AG04449 (cell line): ENCODE results near the gene AK2.
"Not testable (repeated sequence)": the region's sequence is repeated elsewhere in the genome, so short reads cannot be mapped to it uniquely, and the experiment has no call there.

Experiments
- CTCF ChIA-PET: fragments of 350-600 bp; formaldehyde crosslinking; extraction: SDS; loops from one replicate; lab custom pipeline; 2021; ENCODE audit warnings: antibody characterized with exemption; lab: Yijun Ruan, JAX
- POLR2A ChIA-PET: fragments of 400-600, 350-600 bp; formaldehyde crosslinking; extraction: SDS; loops from one replicate; lab custom pipeline; 2020; ENCODE audit warnings: antibody characterized with exemption, inconsistent platforms; lab: Yijun Ruan, JAX
- DNase-seq: peaks from one replicate; pipeline ENCODE4 v3.0.0-alpha.2; 2010; ENCODE audit warnings: low read depth, low spot score
- H3K4me3 ChIP-seq: 2 replicates; pipeline ENCODE4 v1.5.1; 2011; ENCODE audit warnings: low read depth, mild to moderate bottlenecking, control low read depth, low read length
- TF ChIP-seq, protein P1 (sequence below): IDR thresholded peaks from one replicate; pipeline ENCODE4 v1.5.1; 2011; ENCODE audit warnings: mild to moderate bottlenecking, moderate library complexity, low read length, control low read depth, inconsistent platforms; ENCODE audit not compliant: insufficient read depth; ENCODE audit errors: missing control alignments

The AK2 gene

DNA sequence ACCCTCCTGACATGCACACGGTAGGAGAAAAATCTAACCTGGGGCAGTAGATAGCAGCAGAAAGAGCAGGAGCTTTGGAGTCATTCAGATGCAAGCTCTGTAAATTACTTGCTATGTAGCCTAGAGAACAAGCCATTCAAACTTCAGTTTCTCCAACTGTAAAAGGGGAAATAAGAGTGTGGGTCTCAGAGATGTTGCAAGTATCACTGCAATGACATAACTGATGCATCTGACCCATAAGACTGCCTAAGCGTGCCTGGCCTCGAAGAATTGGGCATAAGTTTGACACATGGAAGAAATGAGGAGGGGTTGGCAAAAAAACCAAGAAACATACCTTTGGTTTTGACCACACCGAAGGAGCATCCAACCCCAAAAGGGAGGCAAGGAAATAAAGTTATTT lies 5.2 kb downstream of the AK2 start:
- ChIA-PET POLR2A (no interaction called here), CTCF (interaction anchor here (1.0 to 3.8 kb wide), 4 partner anchors 23 to 97 kb away, joined by 3 to 15 read pairs (median 8); no protein-coding TSS in a partner anchor)
- no peak overlapping the region for H3K4me3 ChIP-seq
- TF ChIP-seq, protein P1, sequence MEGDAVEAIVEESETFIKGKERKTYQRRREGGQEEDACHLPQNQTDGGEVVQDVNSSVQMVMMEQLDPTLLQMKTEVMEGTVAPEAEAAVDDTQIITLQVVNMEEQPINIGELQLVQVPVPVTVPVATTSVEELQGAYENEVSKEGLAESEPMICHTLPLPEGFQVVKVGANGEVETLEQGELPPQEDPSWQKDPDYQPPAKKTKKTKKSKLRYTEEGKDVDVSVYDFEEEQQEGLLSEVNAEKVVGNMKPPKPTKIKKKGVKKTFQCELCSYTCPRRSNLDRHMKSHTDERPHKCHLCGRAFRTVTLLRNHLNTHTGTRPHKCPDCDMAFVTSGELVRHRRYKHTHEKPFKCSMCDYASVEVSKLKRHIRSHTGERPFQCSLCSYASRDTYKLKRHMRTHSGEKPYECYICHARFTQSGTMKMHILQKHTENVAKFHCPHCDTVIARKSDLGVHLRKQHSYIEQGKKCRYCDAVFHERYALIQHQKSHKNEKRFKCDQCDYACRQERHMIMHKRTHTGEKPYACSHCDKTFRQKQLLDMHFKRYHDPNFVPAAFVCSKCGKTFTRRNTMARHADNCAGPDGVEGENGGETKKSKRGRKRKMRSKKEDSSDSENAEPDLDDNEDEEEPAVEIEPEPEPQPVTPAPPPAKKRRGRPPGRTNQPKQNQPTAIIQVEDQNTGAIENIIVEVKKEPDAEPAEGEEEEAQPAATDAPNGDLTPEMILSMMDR, result no peak
- DNase-seq, result no peak

- no peak for DNase-seq
- H3K4me3 ChIP-seq, result no peak overlapping the region
- ChIA-PET POLR2A (no interaction called here), CTCF (interaction anchor here (1.2 to 3.8 kb wide), 4 partner anchors 24 to 97 kb away, joined by 3 to 15 read pairs (median 8); no protein-coding TSS in a partner anchor)
- TF ChIP-seq, protein P1, result no peak
Measured at GRCh38 chr1:33030575-33030974, 6.1 kb downstream of the AK2 start.

DNA sequence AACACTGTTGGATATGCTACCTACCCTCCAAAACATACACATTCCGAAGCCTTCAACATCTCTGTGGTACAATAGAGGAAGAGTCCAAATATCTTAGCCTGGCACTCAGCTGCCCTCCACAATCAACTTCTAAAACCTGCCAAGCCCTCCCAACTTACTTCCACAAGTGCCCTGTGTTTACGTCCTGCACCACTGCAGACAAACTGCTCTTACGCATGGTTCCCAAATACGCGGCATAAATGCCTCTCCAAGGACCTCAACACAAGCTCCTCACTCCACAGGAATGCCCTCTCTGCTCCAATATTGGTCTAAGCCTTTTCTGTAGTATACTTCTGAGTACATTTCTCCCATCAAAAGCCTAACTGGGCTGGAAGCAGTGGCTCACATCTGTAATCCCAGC lies 6.8 kb downstream of the AK2 start:
- ChIA-PET POLR2A (no interaction called here), CTCF (interaction anchor here (1.0 to 3.8 kb wide), 5 partner anchors 9 to 97 kb away, joined by 3 to 15 read pairs (median 4); no protein-coding TSS in a partner anchor)
- TF ChIP-seq, protein P1, result no peak
- DNase-seq, result no peak
- H3K4me3 ChIP-seq, result no peak overlapping the region

GRCh38 chr1:33029209-33029608 lies 7.5 kb downstream of the AK2 start:
- ChIA-PET CTCF (interaction anchor here (1.0 to 3.8 kb wide), 3 partner anchors 8 to 28 kb away, joined by 3 to 15 read pairs (median 4); no protein-coding TSS in a partner anchor), POLR2A (no interaction called here)
- no peak for DNase-seq
- no peak overlapping the region for H3K4me3 ChIP-seq
- TF ChIP-seq, protein P1, result no peak

DNA sequence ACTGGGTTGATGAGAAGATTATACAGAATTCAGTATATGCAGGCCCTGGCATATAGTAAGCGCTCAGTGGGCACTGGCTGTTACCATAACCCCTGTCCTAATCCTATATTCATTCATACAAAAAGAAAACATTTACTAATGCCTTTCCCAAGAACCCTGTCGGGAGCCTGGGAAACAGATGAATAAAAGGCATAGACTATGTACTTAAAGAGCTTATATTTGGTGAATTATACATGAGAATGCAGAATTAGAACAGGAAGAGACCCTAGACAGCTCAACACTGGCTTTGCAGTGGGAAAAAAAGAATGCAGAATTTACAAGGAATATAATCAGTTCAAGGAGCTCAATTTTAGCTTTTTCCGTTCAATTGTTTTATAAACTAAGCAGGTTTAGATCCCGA lies 10.9 kb downstream of the AK2 start:
- CTCF ChIA-PET, result interaction anchor here (0.6 to 1.9 kb wide), 10 partner anchors 9 to 95 kb away, joined by 3 to 7 read pairs (median 3); no protein-coding TSS in a partner anchor

GRCh38 chr1:33025180-33025569 lies 11.5 kb downstream of the AK2 start:
- CTCF ChIA-PET, result interaction anchor here (1.0 to 1.9 kb wide), 8 partner anchors 10 to 91 kb away, joined by 3 to 7 read pairs (median 4); no protein-coding TSS in a partner anchor
- H3K4me3 ChIP-seq, result no peak overlapping the region
- DNase-seq, result no peak
- TF ChIP-seq, protein P1, result no peak
- POLR2A ChIA-PET, result no interaction called here

More for the DNA sequence above, 10.9 kb downstream of the AK2 start:
- DNase-seq, result no peak
- no peak overlapping the region for H3K4me3 ChIP-seq
- POLR2A ChIA-PET, result no interaction called here
- TF ChIP-seq, protein P1, result no peak

- CTCF ChIA-PET, result interaction anchor here (1.0 to 1.9 kb wide), 6 partner anchors 15 to 91 kb away, joined by 3 to 5 read pairs (median 4); no protein-coding TSS in a partner anchor
- H3K4me3 ChIP-seq, DNase-seq, POLR2A ChIA-PET: not testable (repeated sequence)
Measured at GRCh38 chr1:33024430-33025179, 12.1 kb downstream of the AK2 start.
